Vagina (tissue), 2 donors: ENCODE measurements around the gene HMGN1. TPM values are rescaled to one million over a fixed set of nuclear protein-coding genes. Genes with fewer than 3 reads are reported as not detected.
A peak's percentile ranks its signal among the peaks of the same experiment; 100 is the strongest.

Source experiments
- DNase-seq, 2 donors: peaks; one replicate each; pipeline ENCODE4 v3.0.0-alpha.2; 2017; ENCODE audit errors: extremely low spot score in 2 of 2
- H3K27ac ChIP-seq: fragments of 200-600 bp; sonication (generic); one replicate; pipeline ENCODE4 v1.5.1; 2019
- H3K27me3 ChIP-seq: fragments of 200-600 bp; sonication (generic); one replicate; pipeline ENCODE4 v1.5.1; 2019
- H3K36me3 ChIP-seq, 2 donors: fragments of 200-600 bp; sonication (generic); one replicate each; pipeline ENCODE4 v1.5.1; 2017 to 2019
- H3K4me1 ChIP-seq: fragments of 200-600 bp; sonication (generic); one replicate; pipeline ENCODE4 v1.5.1; 2019
- H3K4me3 ChIP-seq, 2 donors: fragments of 200-600 bp; sonication (generic); 1 replicate in 1 of 2; 2 replicates in 1 of 2; pipeline ENCODE4 v1.5.1; 2016 to 2019
- H3K9me3 ChIP-seq: fragments of 200-600 bp; sonication (generic); one replicate; pipeline ENCODE4 v1.5.1; 2019
- POLR2A ChIP-seq, 2 donors: fragments of 450-650 bp; IDR thresholded peaks; one replicate each; pipeline ENCODE4 v1.6.1; 2017; ENCODE audit warnings: antibody characterized with exemption in 2 of 2, mild to moderate bottlenecking in 2 of 2, moderate library complexity in 2 of 2
- POLR2AphosphoS5 ChIP-seq, 2 donors: sonication (generic); formaldehyde crosslinking; IDR thresholded peaks; one replicate each; pipeline ENCODE4 v1.9.0; 2017; ENCODE audit warnings: antibody characterized with exemption in 2 of 2, mild to moderate bottlenecking in 2 of 2, low read depth in 1 of 2; ENCODE audit not compliant: insufficient read depth in 1 of 2
- intact Hi-C: fragments of 100-400 bp; cut with DNase I; formaldehyde crosslinking; loops from one replicate; pipeline ENCODE4 v1.15.1; 2023
- total RNA-seq: library from RNA; depleted of rRNA; stranded (reverse); fragments of >200 nt; gene quantifications from one replicate; pipeline ENCODE4 v1.2.3, GENCODE V29; 2016
- TF ChIP-seq, protein P1 (sequence below), 3 experiments: fragments of 450-650 bp in 2 of 3; fragments of 200-600 bp in 1 of 3; sonication (generic) in 1 of 3; IDR thresholded peaks; one replicate each; pipeline ENCODE4 v1.5.1; 2017 to 2019; ENCODE audit warnings: antibody characterized with exemption in 3 of 3, mild to moderate bottlenecking in 2 of 3, moderate library complexity in 2 of 3

HMGN1 gene
- total RNA-seq, 1 donor from 2014 or later: 82.0 TPM

DNA sequence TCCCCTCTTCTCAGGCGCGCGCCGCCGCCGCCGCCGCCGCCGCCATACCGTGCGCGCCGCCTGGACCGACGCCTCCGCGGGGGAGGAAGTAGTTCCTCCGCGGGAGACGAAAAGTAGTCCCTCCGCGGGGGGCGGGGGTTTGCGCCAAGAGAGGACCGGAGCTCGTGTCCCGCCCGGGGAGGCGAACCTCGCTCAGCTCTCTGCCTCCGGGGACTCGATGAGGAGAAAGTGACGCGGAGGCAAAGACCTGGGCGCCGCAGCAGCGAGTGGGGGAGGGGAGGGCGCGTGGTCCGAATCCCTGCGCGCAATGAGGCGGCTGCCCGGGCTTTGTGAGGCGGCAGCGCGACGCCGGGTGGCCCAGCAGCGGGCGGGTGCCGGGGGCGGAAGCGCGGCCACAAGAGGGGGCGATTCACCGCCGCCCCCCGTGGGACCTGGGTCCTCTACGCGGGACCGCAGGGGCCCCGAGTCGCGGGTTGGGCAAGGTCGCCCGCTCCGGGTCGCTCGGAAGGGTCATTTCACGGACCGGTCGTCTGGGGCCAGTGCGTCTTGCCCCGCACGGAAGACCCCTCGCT, 35.2 kb downstream of the HMGN1 start, which contains the start of gene BRWD1:
Gene BRWD1, minus strand, starts transcription at position 62 of the 572 bp plus-strand sequence. CDS start 141 bp downstream, outside the sequence.
- Histone ChIP-seq H3K36me3 (no peaks in the 10 kb centered on the region), H3K27me3 (no peaks in the 10 kb centered on the region), H3K27ac (peak within 1 kb of the TSS; percentile 97), H3K4me1 (peaks cover 24% of the 10 kb centered on the region), H3K4me3 (peak within 1 kb of the TSS; percentile 84 to 94), H3K9me3 (no peaks in the 10 kb centered on the region)
- intact Hi-C loops: loop anchor here (2.0 to 5.0 kb wide), 2 partner anchors 35 to 74 kb away; partner anchors contain the start of gene HMGN1
- TF ChIP-seq POLR2A (IDR thresholded peaks at IDR 0.05): peak in 1 of 2 donors; percentile 58
- TF ChIP-seq, protein P1, sequence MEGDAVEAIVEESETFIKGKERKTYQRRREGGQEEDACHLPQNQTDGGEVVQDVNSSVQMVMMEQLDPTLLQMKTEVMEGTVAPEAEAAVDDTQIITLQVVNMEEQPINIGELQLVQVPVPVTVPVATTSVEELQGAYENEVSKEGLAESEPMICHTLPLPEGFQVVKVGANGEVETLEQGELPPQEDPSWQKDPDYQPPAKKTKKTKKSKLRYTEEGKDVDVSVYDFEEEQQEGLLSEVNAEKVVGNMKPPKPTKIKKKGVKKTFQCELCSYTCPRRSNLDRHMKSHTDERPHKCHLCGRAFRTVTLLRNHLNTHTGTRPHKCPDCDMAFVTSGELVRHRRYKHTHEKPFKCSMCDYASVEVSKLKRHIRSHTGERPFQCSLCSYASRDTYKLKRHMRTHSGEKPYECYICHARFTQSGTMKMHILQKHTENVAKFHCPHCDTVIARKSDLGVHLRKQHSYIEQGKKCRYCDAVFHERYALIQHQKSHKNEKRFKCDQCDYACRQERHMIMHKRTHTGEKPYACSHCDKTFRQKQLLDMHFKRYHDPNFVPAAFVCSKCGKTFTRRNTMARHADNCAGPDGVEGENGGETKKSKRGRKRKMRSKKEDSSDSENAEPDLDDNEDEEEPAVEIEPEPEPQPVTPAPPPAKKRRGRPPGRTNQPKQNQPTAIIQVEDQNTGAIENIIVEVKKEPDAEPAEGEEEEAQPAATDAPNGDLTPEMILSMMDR (IDR thresholded peaks at IDR 0.05): peak in 1 of 3 experiments; percentile 25
- TF ChIP-seq POLR2AphosphoS5 (IDR thresholded peaks at IDR 0.05; ENCODE audit: insufficient read depth in 1 of 2, low read depth in 1 of 2): peak; percentile 43 to 92
- DNase-seq: no peak

DNA sequence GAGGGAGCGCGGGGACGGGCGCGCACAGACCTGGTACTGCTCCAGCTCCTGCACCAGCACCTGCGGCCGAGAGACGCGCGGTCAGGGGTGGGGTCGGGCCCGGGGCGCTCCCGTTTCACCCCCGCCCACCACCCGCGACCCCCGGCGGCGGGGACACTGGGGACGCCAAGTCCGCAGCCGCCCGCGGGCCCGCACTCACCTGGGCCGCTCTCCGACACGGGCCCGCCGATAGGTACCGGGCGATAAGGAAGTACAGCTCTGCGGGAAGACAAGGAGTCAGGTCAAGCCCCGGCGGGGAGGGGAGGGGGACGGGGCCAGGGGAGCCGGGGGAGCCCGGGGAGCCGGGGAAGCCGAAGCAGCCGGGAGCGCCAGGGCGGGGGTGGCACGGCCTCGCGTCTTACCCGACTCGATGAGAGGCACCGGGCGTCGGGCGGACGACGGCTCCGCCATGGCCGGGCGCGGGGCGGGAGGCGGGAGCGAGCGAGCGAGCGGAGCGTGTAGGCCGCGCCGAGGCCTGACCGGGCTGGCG, 35.8 kb downstream of the HMGN1 start:
- TF ChIP-seq POLR2AphosphoS5 (IDR thresholded peaks at IDR 0.05; ENCODE audit: insufficient read depth in 1 of 2, low read depth in 1 of 2) (no peak), POLR2A (IDR thresholded peaks at IDR 0.05) (no peak)
- TF ChIP-seq, protein P1 (IDR thresholded peaks at IDR 0.05): no peak
- Histone ChIP-seq H3K27ac (peak overlapping the region; percentile 97), H3K27me3 (no peaks in the 10 kb centered on the region), H3K9me3 (no peaks in the 10 kb centered on the region), H3K36me3 (no peaks in the 10 kb centered on the region), H3K4me1 (peaks cover 26% of the 10 kb centered on the region), H3K4me3 (peak overlapping the region; percentile 84 to 94)
- DNase-seq: no peak
- intact Hi-C loops: loop anchor here (2.0 to 5.0 kb wide), 2 partner anchors 36 to 74 kb away; partner anchors contain the start of gene HMGN1

DNA sequence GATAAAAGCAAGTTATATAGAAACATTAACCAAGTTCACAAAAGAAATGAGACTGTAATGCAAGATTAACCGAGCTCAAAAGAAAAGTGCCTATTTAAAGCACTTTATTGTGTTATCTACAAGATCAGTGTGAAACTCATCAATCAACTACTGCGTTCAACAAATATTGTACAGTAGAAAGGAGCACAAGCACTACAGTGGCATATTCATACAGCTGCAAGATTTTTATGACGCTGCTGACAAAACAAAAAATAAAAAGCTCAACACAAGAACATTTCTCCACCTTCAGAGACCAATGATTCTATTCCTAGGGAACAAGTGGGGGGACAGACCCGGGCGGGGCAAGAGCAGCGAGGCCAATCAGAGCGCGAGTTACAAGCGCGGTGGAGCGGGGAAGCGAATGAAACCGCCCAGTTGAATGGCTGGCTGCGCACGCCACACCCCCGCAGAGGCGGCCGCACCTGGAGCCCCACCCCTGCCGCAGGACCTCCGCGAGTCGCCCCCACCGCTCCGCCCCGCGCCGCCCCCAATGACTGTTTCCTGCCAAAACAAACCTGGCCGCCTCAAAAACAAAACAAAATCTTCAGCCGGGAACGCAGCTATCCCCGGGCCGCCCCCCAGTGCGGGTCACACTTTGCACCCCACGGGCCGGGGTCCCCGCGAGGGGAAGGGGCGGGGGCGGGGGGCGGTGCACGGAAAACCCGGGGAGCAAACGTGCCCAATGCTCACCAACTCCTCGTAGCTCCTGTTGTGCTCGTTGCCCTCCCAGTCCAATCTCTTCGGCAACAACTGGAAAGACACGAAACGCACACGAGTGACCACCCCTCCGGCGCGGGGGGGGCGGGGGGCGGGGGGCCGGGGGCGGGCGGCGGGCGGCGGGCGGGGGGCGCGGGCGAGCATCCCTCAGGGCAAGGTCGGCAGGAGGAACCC, 36.5 kb downstream of the HMGN1 start:
- Histone ChIP-seq H3K27me3 (no peaks in the 10 kb centered on the region), H3K36me3 (no peaks in the 10 kb centered on the region), H3K27ac (peak overlapping the region; percentile 97), H3K9me3 (no peaks in the 10 kb centered on the region), H3K4me3 (peak overlapping the region; percentile 84 to 94), H3K4me1 (peaks cover 34% of the 10 kb centered on the region)
- DNase-seq: peak in 1 of 2 donors; percentile 96
- TF ChIP-seq, protein P1 (IDR thresholded peaks at IDR 0.05): no peak
- TF ChIP-seq POLR2AphosphoS5 (IDR thresholded peaks at IDR 0.05; ENCODE audit: insufficient read depth in 1 of 2, low read depth in 1 of 2) (peak; percentile 33 to 63), POLR2A (IDR thresholded peaks at IDR 0.05) (no peak)
- intact Hi-C loops: loop anchor here (2.0 to 5.0 kb wide), 2 partner anchors 36 to 75 kb away; partner anchors contain the start of gene HMGN1

DNA sequence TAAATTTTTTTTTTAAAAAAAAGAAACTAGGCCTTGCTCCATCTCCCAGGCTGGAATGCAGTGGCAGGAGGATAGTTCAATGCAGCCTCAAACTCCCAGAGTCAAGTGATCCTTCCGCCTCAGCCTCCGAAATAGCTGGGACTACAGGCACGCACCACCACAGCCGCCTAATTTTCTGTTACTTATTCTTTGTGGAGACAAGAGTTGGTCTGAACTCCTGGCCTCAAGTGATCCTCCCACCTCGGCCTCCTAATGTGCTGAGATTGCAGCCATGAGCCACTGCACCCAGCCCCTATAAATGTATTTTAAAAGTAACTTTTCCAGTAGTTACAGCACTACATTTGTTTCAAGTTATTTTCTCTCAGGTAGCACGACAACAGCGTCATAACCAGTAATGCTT, 37.7 kb downstream of the HMGN1 start:
- Histone ChIP-seq H3K27ac (no peak overlapping the region), H3K4me3 (no peak overlapping the region), H3K27me3 (no peaks in the 10 kb centered on the region), H3K4me1 (peaks cover 34% of the 10 kb centered on the region), H3K36me3 (no peaks in the 10 kb centered on the region), H3K9me3 (no peaks in the 10 kb centered on the region)
- intact Hi-C loops: loop anchor here (5.0 kb wide), 1 partner anchor 76 kb away; no protein-coding TSS in a partner anchor
- TF ChIP-seq, protein P1 (IDR thresholded peaks at IDR 0.05): no peak
- TF ChIP-seq POLR2A (IDR thresholded peaks at IDR 0.05) (no peak), POLR2AphosphoS5 (IDR thresholded peaks at IDR 0.05; ENCODE audit: insufficient read depth in 1 of 2, low read depth in 1 of 2) (no peak)
- DNase-seq: no peak
